NCI-H69 (cell line): ENCODE measurements around the gene JADE2.

Experiments used
- DNase-seq: peaks from one replicate; lab custom pipeline; 2025; lab: John Stamatoyannopoulos, UW

Gene JADE2

DNA sequence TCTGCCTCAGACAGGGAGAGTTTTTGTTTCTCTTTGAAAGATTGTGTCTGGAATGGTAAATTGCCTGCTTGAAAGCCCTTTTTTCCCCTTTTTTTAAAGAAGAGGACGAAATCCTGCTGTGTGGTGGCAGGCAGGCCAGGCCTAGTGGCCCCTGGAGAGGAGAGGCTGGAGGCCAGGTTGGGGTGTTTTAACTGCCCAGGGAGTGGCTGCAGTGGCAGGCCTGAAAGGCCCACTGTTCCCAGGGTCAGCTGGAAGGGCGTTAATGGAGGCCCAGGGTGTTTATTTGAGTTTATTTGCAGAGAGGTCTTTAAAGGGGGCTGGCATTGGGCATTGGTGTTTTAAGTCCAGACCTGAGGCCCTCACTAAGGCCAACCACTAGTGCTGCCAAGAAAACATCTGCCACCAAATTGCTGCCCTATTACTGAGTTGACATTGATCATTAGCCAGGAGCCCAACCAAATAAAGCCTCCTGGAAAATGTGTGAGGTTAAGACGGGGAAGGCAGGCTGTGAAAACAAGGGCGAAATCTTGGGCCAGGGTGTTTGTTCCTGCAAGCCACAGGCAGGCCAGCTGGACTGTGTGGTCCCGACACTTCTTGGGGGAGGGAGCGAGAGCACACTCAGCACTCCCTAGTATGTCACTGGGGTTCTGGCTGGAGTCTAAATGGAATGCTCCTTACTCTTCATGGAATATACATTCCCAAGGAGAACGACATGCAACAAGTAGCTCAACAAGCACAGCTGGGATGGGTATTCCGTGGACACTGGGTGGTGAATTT, 5.0 kb downstream of the JADE2 start:
- DNase-seq, result peak; percentile 87

DNA sequence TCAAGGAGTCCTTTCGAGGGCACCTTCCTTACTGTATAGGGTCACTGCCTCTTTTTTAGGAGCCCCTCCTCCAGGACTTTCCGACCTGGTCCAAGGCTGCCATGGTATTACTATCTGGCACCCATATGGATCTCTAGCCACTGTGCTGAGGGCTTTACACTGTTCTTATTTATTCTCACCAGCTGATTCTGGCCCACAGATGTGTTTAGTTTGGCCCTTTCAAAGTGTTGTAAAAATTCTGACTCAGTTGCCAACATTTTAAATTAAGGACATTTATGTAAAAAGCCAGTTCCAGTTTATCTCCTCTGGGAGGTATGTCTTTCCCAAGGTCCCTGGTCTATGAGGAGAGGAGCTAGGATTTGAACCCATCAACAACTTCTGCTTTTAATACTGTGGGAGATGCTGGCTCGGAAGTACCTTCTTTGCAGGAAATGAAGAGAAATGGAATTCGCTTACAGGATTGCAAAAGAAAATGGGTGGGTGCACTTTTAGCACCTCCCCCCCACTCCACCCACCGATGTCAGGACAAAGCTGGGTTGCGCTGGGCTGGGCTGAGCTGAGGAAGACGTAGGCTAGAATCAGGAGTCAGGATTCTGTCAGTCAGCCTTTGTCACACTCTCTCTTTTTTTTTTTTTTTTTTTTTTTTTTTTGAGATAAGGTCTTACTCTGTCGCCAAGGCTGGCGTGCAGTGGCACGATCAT, 7.8 kb downstream of the JADE2 start:
- no peak for DNase-seq

- no peak for DNase-seq
Measured at GRCh38 chr5:134534058-134534725, 8.7 kb downstream of the JADE2 start.

GRCh38 chr5:134534726-134535110, 9.2 kb downstream of the JADE2 start:
- DNase-seq, result peak; percentile 35

DNA sequence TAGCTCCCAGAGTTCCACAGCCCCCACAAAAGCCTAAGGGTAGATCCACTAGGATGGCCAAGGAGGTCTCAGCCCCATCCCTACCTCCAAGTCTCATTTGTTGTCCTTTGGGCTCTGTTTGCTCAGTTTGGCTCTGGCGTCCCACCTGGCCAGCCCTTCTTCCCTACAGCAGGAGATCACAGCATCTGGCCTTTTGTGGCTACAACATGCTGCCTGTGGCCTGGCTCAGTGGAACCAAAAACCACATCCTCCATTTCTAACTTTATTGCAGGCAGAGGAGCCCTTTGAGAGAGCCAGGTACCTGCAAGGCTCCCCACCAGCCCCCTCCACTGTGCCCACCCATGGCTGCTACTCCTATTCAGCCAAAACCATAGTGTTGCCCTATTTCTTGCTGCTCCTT, 11.4 kb downstream of the JADE2 start:
- DNase-seq, result no peak

DNA sequence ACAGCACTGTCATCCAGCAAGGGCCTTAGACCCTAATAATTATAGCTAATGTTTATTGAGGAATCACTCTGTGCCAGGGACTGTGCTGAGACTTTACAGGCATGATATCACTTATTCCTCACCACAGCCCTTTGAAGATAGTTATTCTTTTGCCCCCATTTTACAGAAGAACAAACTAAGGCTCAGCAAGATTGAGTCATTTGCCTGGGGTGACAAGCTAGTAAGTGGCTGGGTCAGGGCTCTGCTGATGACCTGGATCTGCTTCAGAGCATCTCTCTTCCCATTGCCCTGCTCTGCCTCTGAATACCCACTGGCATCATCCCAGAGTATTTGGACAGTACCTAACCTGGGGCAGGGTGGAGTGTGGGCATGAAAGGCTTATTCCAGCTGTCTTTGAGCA, 11.8 kb downstream of the JADE2 start:
- no peak for DNase-seq

DNA sequence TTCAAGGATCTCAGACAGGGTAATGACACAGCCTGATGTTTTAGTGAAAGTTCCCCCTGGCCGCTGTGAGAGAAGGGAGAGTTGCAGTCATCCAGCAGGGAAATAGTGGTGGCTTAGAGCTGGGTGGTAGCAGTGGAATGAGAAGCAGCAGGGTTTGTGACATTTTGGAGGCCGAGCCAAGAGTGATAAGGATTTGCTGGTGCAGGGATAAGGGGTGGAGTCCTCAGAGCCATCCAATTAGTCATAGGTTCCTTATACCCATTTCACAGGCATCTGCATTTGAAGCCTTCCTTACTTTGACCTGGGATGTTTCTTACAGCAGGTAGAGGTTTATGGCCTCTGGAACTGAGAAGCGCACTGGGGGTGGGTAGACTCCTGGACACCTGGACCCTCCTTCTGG, 12.8 kb downstream of the JADE2 start:
- DNase-seq, result no peak

DNA sequence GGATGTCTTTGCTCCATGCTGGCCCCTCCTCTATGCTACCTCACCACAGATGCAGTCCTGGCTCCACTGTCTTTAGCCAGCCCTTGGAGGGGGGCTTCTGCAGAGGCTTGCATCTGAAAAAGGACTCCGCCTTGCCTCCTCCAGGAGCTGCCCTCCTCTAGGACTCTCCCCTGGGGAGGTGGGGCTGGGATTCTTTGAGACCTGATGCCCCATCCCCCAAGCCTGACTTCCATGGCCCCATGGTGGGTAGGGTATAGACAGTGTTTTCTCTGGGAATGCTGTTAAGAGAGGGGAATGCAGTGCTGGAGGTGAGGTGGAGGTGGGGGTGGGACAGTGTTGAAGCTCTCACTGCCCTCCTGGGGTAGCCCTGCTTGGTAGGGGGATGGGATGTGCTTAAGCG, 14.3 kb downstream of the JADE2 start:
- no peak for DNase-seq

GRCh38 chr5:134540747-134541733, 15.6 kb downstream of the JADE2 start:
- DNase-seq, result no peak

GRCh38 chr5:134541736-134542376, 16.4 kb downstream of the JADE2 start:
- DNase-seq, result no peak

- peak; percentile 17 for DNase-seq
Measured at GRCh38 chr5:134543820-134544614, 18.5 kb downstream of the JADE2 start.

DNA sequence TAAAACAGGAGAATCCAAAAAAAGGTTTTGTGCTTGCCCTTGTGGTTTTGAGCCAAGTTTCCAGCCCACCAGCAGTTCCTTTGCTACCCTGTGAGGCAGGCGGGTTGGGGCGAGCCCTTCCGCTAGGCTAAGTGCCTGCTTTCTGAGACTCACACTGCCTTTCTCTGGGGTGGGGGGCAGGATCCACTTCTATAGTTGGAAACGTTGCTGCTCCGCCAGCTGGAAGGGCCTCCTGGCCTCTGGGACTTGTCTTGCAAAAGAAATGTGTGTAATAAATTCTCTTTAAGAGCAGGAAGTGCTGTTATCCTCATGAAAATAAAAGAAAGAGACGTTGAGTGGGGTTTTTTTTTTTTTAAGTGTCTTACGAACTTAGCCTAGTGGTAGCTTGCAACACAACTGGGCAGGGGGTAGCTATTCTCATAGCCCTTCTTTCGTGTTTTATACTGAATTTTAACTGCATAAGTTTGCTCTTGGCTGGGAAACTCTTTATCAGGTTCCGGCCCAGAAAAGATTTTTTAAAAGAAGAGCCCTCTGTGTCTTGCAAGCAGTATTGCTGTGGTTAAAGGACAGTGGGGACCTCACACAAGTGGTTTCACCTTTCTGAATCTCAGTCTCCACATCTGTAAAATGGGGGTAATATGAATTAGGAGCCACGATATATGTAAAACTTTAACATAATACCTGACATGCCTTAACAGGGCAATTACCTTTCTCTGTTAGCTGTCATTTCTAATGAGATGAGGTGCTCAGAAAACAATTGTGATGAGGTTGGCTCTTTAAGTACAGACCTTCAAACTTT, 19.8 kb downstream of the JADE2 start:
- no peak for DNase-seq

GRCh38 chr5:134547066-134547465, 21.6 kb downstream of the JADE2 start:
- DNase-seq, result no peak

DNA sequence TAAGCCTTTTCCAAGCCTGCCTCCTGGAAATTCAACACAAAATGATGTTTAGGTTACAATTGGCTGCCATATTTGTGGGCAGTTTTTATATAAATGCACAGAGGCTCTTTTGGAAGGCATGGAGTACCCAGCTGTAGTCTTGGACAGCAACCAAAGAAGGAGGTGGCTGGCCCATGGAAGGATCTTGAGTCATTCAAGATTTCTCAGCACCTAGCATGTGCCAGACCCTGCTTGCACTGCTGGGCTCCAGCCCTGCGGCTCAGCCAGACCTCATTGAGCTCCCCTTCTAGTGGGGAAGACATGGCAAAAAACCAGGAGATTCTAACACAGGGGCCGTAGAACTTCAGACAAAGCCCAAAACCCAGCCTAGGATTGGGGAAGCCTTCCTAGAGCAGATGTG, 22.1 kb downstream of the JADE2 start:
- no peak for DNase-seq

- no peak for DNase-seq
Measured at GRCh38 chr5:134547999-134548658, 22.7 kb downstream of the JADE2 start.

DNA sequence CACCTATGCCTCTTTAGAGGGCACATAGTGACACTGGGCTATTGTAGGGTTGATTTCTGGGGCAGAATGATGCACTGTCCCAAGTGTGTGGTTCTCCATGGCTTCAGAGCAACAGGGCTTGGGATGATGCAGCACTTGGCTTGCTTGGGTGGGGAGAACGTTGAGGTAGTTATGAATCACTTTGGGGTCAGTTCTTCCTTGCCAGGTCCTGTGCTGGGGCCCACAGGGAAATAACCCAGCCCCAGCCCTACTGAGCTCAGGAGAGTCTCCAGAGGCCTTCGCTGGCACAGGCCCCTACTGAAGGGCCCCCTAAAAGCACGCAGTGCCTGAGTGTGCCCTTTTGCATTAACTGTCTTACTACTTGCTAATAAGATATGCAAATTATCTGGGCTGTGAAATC, 24.2 kb downstream of the JADE2 start:
- no peak for DNase-seq

DNA sequence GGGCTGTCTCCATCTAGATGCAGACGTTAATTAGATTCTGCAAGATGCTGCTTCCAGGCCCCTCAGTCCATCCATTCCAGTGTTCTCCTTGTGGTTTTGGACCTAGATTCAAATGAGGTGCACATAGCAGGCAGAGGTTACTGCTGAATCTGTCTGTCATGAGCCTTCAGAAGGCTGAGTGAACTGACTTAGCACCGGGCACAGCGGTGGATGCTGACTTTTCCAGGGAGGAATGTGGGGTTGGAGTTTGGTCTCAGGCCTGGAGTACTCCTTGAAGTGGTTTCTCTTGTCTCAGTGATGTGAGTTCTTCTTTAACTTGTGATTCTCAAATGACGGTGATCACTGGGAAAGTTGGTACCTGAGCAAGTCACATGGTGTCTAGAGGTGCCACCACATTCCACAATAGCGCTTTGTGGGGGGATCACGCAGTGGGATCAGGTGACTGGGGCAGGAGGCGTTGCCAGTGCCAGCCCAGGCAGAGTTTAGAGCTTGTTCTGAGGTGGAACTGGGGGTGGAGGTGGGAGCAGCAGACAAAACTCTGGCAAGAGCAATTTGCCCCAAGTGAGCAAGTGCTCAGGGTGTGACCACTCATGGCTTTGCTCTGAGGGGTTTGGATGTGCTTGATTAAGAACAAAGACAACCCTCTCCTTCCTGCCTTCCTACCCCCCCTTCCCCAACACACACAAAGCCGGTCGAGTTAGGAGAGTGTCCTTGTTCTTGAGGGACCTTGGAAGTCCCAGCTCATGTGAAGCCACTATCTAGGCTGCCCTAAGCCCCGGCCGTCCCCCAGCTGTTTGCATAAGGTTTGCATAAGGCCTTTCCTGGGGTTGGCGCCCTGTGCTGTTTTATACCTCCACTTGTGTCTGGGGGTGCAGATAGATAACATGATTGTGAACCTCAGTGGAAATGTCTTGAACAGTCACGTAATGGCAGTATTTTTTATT, 25.1 kb downstream of the JADE2 start:
- no peak for DNase-seq

GRCh38 chr5:134551901-134552300, 26.4 kb downstream of the JADE2 start:
- no peak for DNase-seq
